Right cardiac atrium (tissue), 5 donors: ENCODE results near the gene SP110. TPM values are rescaled to one million over a fixed set of nuclear protein-coding genes. Genes with fewer than 3 reads are reported as not detected.

Experiments used
- ATAC-seq, 2 donors: fragments of 200-7000 bp; cut with Tn5 transposase; one replicate each; pipeline versions ENCODE4 v1.8.0 to v1.9.1; 2020; ENCODE audit warnings: moderate library complexity in 2 of 2, mild to moderate bottlenecking in 1 of 2
- DNase-seq, 3 donors: peaks; one replicate each; pipeline ENCODE4 v3.0.0-alpha.2; 2020
- H3K27ac ChIP-seq: one replicate; pipeline ENCODE4 v1.5.1; 2013; ENCODE audit warnings: mild to moderate bottlenecking, low read length, control low read depth, moderate library complexity
- H3K27me3 ChIP-seq: one replicate; pipeline ENCODE4 v1.6.1; 2013; ENCODE audit not compliant: control insufficient read depth, insufficient read depth
- H3K4me1 ChIP-seq: one replicate; pipeline ENCODE4 v1.6.1; 2013; ENCODE audit warnings: low read length; ENCODE audit not compliant: control insufficient read depth, insufficient read depth
- H3K4me3 ChIP-seq: one replicate; pipeline ENCODE4 v1.5.1; 2013; ENCODE audit warnings: low read length, control low read depth
- H3K9me3 ChIP-seq: one replicate; pipeline ENCODE4 v1.6.1; 2013; ENCODE audit warnings: low read length; ENCODE audit not compliant: control insufficient read depth
- WGBS: extraction: QIAGEN DNeasy Blood & Tissue Kit; methylation state at CpG from one replicate; pipeline ENCODE4 v1.1.7; 2013; 5-methylcytosine and 5-hydroxymethylcytosine counted together
- intact Hi-C, 4 donors: fragments of 100-400 bp; cut with DNase I; formaldehyde crosslinking; loops; one replicate each; pipeline versions ENCODE4 v1.11.0 to v1.14.0; 2022 to 2023
- polyA plus RNA-seq: library from polyadenylated mRNA; stranded (reverse); fragments of 200-250 nt; gene quantifications from one replicate; pipeline ENCODE4 v1.2.3, GENCODE V29; 2013
- total RNA-seq, 4 donors: library from RNA; stranded (reverse); fragmentation: NEBNext Ultra II Directional; extraction: Animal tissue kit (Norgen Biotek cat#: 25700); gene quantifications; one replicate each; pipeline ENCODE4 v1.2.1, GENCODE V29; 2021
- donor health status: healthy with polysubstance abuse.
- donor health status: DM: no; HTN: yes; CAD: no.
- donor health status: DM: no; HTN: no; CAD: no.
- donor health status: DM: no; HTN: yes; CAD: no; lungs with severe emphysema.
- donor health status: DM: yes; HTN: yes; CAD: no.

SP110 gene
- total and polyA plus RNA-seq, 5 donors = 9.8 to 12.9 (median 11.5) TPM

- peak; percentile 75 to 89 for ATAC-seq
- Histone ChIP-seq H3K9me3 (no peaks in the 10 kb centered on the region), H3K27ac (no peak overlapping the region), H3K27me3 (no peaks in the 10 kb centered on the region), H3K4me3 (no peak overlapping the region), H3K4me1 (no peaks in the 10 kb centered on the region)
- 53% methylated on average over 9 of the region's 9 CpGs for WGBS
- intact Hi-C loops = no loop called here
- no peak for DNase-seq
Observed at GRCh38 chr2:230170532-230170931, 49.3 kb downstream of the SP110 start.

DNA sequence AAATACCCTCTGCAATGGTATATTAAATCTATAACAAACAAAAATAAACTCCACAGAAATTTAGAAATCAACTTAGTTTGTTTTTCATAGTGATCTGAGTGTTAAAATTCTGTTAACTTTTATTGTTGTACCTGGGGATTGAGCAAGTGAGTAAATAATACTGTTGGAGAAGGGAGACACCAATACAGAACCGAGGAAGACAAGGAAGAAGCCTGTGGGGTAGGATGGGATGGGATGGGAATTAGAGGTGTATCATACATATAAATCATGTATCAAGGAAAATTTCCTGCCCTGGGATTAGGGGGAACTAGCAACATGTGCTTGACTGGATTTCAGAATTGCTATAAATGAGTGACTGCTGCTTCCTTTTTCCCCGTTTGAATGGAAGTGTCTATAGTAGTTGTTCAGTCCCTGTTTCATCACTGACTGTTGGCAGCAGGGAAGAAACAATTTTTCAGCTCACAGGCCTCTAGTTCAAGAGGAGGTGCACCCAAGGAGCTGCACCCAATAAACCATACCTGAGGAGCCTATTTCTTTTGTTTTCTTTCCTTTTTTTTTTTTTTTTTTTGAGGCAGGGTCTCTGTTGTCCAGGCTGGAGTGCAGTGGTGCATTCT lies 53.1 kb downstream of the SP110 start:
- H3K4me1 ChIP-seq = no peaks in the 10 kb centered on the region
- no peak for ATAC-seq
- intact Hi-C loops = loop anchor here in 1 of 4 donors (10.0 kb wide), 2 partner anchors 102 to 448 kb away; partner anchors contain the start of gene SLC16A14
- H3K27me3 ChIP-seq = no peaks in the 10 kb centered on the region
- no peak overlapping the region for H3K27ac ChIP-seq
- H3K4me3 ChIP-seq = no peak overlapping the region
- no peak for DNase-seq
- 83% methylated on average over 2 of the region's 2 CpGs for WGBS
- no peaks in the 10 kb centered on the region for H3K9me3 ChIP-seq

- H3K4me1 ChIP-seq = no peaks in the 10 kb centered on the region
- ATAC-seq (no peak), DNase-seq (no peak)
- H3K9me3 ChIP-seq = no peaks in the 10 kb centered on the region
- H3K27me3 ChIP-seq = no peaks in the 10 kb centered on the region
- no peak overlapping the region for H3K27ac ChIP-seq
- no peak overlapping the region for H3K4me3 ChIP-seq
- intact Hi-C loops = loop anchor here in 1 of 4 donors (5.0 to 10.0 kb wide), 3 partner anchors 99 to 451 kb away; partner anchors contain the start of gene SLC16A14
- 100% methylated on average over 1 of the region's 1 CpG for WGBS
Observed at GRCh38 chr2:230164139-230164538, 55.6 kb downstream of the SP110 start.

- no peaks in the 10 kb centered on the region for H3K4me1 ChIP-seq
- no peak overlapping the region for H3K27ac ChIP-seq
- no peak overlapping the region for H3K4me3 ChIP-seq
- ATAC-seq (no peak), DNase-seq (no peak)
- H3K27me3 ChIP-seq = no peaks in the 10 kb centered on the region
- no peaks in the 10 kb centered on the region for H3K9me3 ChIP-seq
- WGBS = 50% methylated on average over 5 of the region's 5 CpGs
- intact Hi-C loops = loop anchor here in 1 of 4 donors (5.0 to 10.0 kb wide), 3 partner anchors 98 to 452 kb away; partner anchors contain the start of gene SLC16A14
Observed at GRCh38 chr2:230162981-230163380, 56.8 kb downstream of the SP110 start.

DNA sequence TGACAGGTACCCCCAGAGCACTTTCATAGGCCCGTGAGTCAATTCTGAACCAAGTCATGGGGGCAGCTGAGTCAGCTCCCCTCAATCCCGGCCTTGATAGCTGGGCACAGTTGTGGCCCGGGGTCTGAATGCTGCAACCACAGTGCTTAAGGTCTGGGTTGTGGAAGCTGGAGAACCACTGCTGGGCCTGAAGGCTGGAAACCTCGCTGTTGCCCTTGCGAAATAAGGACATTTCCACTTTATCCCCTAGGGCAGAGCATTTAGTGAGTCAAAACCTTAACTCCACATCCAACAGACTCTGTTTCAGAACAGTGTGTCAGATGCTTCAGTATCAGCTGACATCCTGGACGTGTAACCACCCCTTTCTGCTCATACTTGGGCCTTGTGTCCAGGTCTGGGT lies 58.6 kb downstream of the SP110 start:
- WGBS = 88% methylated on average over 6 of the region's 6 CpGs
- no peak overlapping the region for H3K4me3 ChIP-seq
- no peaks in the 10 kb centered on the region for H3K27me3 ChIP-seq
- H3K9me3 ChIP-seq = no peaks in the 10 kb centered on the region
- H3K4me1 ChIP-seq = no peaks in the 10 kb centered on the region
- DNase-seq = no peak
- intact Hi-C loops = loop anchor here in 2 of 4 donors (2.0 to 10.0 kb wide), 4 partner anchors 96 to 454 kb away; partner anchors contain the start of gene SLC16A14 (in 1 of the 2)
- ATAC-seq = peak in 1 of 2 donors; percentile 28
- no peak overlapping the region for H3K27ac ChIP-seq

DNA sequence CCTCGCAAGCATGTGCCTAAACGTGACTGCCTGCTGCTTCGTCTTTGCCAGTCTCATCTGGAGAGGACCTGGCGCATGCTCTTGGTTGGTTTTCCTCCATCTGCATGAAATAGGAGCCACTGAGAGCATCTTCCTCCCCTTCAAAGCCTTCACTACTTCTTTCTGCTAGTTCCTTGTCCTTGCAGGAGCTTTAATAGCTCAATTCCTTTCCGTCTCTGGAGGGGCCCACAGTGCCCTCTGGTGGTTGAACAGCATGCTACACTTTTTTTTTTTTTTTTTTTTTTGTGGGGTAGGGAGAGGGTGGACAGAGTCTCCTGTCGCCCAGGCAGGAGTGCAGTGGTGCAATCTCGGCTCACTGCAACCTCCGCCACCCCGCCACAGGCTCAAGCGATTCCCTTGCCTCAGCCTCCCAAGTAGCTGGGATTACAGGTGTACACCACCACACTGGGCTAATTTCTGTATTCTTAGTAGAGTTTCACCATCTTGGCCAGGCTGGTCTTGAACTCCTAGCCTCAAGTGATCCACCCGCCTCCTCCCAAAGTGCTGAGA lies 59.6 kb downstream of the SP110 start:
- no peak overlapping the region for H3K4me3 ChIP-seq
- intact Hi-C loops = loop anchor here in 2 of 4 donors (2.0 to 10.0 kb wide), 4 partner anchors 95 to 455 kb away; partner anchors contain the start of gene SLC16A14 (in 1 of the 2)
- DNase-seq (peak; percentile 28 to 64 (median 63)), ATAC-seq (peak; percentile 61 to 78)
- no peak overlapping the region for H3K27ac ChIP-seq
- H3K27me3 ChIP-seq = no peaks in the 10 kb centered on the region
- no peaks in the 10 kb centered on the region for H3K4me1 ChIP-seq
- 33% methylated on average over 11 of the region's 11 CpGs for WGBS
- no peaks in the 10 kb centered on the region for H3K9me3 ChIP-seq

- no peaks in the 10 kb centered on the region for H3K27me3 ChIP-seq
- no peaks in the 10 kb centered on the region for H3K9me3 ChIP-seq
- no peak for DNase-seq
- ATAC-seq = no peak
- intact Hi-C loops = loop anchor here in 3 of 4 donors (5.0 to 10.0 kb wide), 4 partner anchors 94 to 456 kb away; partner anchors contain the start of gene SLC16A14 (in 1 of the 3)
- H3K4me1 ChIP-seq = no peaks in the 10 kb centered on the region
- WGBS = 91% methylated on average over 5 of the region's 5 CpGs
- H3K27ac ChIP-seq = no peak overlapping the region
- H3K4me3 ChIP-seq = no peak overlapping the region
Observed at GRCh38 chr2:230158468-230158867, 61.3 kb downstream of the SP110 start.

DNA sequence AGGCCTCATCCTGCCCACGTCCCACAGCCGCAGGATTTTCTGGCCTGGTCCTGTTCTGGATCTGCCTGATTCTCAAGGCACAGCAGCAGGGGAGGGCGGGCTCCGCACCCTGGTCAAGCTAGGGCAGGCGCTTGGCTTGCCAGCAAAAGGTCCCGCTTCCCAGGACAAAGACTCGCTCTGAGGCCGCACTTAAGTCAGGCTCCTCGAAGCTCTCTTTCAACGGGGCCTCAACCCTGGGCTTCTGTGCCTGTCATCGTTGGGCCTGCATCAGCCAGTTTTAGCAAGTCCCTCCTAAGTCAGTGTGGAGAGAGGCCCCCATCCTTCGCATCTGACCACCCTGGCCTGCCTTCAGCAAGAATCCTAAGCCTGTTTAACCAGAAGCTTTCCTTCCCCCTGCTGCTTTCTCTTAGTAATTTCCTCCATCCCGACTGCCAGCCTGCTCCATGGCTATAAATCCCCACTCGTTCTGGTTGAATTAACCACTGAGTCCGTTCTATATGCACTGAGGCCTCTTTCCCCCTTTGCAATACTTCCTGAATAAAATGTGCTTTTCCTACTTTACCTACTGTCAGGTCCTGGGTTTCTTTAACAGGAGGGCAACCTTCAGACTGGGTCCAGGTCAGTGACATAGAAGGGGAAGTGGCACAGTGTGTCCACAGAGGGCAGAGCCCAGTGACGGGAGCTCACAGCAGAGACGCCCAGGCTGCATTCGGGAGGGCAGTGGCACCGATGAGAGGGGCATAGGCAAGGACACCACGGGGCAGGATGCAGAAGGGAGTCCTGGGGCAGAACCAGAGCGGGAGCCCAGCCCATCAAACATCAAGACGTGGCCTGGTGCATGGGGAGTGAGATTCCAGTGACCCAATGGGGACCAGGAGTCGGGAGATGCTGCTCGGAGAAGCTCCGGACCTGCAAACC lies 62.7 kb downstream of the SP110 start:
- ATAC-seq = no peak
- intact Hi-C loops = loop anchor here in 3 of 4 donors (5.0 to 10.0 kb wide), 4 partner anchors 92 to 458 kb away; partner anchors contain the start of gene SLC16A14 (in 1 of the 3)
- Histone ChIP-seq H3K27ac (no peak overlapping the region), H3K9me3 (no peaks in the 10 kb centered on the region), H3K4me1 (no peaks in the 10 kb centered on the region), H3K27me3 (no peaks in the 10 kb centered on the region), H3K4me3 (no peak overlapping the region)
- WGBS = 88% methylated on average over 25 of the region's 25 CpGs
- DNase-seq = no peak

DNA sequence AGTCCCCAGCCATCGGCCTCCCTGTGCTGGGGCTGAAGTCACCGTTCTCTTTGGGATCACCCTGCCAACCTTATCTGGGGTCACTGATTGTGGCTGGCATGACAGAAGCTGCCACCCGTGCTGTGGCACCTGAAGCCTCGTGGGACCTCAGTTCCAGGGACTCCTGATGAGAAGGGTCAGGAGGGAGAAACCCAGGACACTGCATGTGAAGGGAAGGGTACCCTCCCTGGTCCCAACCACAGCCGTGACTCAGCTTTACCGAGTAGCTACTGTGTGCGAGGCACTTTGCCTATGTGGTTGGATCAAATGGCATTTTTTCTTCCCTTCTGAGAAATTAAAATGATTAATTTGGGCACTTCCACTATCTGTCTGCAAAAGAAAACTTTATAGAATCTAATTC lies 64.4 kb downstream of the SP110 start:
- intact Hi-C loops = loop anchor here in 3 of 4 donors (5.0 to 10.0 kb wide), 4 partner anchors 91 to 459 kb away; partner anchors contain the start of gene SLC16A14 (in 1 of the 3)
- WGBS = 63% methylated on average over 7 of the region's 7 CpGs
- H3K27me3 ChIP-seq = no peaks in the 10 kb centered on the region

DNA sequence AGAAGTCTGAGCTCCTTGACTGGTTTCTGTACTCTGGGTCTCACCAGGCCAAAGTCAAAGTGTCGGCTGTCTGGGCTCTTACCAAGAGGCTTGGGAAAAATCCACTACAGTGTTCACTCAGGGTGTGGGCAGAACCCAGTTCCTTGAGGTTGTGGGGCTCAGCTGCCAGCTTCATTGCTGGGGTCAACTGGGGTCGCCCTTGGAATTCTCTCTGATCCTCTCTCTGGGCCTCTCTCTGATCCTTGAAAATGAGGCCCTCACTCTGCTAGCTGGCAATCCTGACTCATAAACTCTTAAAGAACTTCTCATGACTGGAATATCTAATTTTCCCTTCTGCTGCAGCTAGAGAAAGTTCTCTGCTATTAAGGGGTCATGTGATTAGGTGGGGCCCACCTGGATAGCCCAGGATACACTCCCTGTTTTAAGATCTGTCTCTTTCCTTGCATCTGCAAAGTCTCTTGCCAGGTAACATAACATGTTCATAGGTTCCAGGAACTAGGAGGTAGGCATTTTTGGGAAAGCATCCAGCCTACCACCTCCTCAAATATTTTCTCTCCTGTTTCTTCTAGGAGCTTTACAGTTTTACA lies 66.3 kb downstream of the SP110 start:
- intact Hi-C loops = loop anchor here in 2 of 4 donors (10.0 kb wide), 3 partner anchors 89 to 461 kb away; partner anchors contain the start of gene SLC16A14 (in 1 of the 2)
- DNase-seq (no peak), ATAC-seq (no peak)
- 64% methylated on average over 2 of the region's 2 CpGs for WGBS
- Histone ChIP-seq H3K9me3 (no peaks in the 10 kb centered on the region), H3K27me3 (no peaks in the 10 kb centered on the region), H3K4me3 (no peak overlapping the region), H3K27ac (no peak overlapping the region), H3K4me1 (no peaks in the 10 kb centered on the region)

More for the DNA sequence above, 64.4 kb downstream of the SP110 start:
- Histone ChIP-seq H3K27ac (no peak overlapping the region), H3K4me3 (no peak overlapping the region), H3K4me1 (no peaks in the 10 kb centered on the region), H3K9me3 (no peaks in the 10 kb centered on the region)
- no peak for DNase-seq
- ATAC-seq = no peak
